HG02884 (cell line): Measurements from ENCODE around the gene RAVER1.

Experiments
- ATAC-seq: cut with Tn5 transposase; IDR thresholded peaks from one replicate; pipeline ENCODE4 v1.9.1; 2021; ENCODE audit warnings: mild to moderate bottlenecking, moderate library complexity; ENCODE audit not compliant: unreplicated experiment

The RAVER1 gene

DNA sequence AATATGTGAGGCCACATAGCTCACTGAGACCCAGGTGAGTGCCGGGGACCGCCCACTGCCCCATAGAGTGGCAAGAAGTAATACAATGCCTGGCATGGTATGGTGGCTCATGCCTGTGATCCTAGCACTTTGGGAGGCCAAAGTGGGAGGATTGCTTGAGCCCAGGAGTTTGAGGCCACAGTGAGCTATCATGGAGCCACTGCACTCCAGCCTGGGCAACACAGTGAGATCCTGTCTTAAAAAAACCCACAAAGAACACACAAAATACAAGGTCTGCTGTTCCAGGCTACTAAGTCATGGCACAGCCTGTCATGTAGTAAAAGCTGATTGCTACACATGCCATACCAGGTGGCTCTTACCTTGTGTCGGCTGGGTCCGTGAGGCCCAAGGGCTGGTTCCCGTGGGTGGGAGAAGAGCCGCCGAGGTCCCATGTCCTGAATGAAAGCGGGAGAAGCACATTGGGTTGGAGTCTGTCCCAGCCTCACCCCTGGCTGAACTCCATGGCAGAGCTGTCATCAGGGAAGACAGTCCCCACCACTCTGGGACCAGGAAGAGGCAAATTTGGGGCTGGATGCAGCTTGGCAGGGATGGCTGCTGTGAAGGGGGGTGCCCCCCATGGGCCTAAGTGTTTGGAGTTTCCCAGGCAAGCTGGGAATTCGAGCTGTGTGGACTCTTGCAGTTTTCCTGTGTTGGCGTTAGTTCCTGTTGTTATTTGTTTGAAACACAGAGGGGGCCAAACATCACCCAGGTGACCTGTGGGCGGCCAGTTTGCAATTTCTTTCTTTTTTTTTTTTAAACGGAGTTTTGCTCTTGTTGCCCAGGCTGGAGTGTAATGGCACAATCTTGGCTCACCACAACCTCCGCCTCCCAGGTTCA is 14.3 kb downstream of the RAVER1 start:
- ATAC-seq = no peak

DNA sequence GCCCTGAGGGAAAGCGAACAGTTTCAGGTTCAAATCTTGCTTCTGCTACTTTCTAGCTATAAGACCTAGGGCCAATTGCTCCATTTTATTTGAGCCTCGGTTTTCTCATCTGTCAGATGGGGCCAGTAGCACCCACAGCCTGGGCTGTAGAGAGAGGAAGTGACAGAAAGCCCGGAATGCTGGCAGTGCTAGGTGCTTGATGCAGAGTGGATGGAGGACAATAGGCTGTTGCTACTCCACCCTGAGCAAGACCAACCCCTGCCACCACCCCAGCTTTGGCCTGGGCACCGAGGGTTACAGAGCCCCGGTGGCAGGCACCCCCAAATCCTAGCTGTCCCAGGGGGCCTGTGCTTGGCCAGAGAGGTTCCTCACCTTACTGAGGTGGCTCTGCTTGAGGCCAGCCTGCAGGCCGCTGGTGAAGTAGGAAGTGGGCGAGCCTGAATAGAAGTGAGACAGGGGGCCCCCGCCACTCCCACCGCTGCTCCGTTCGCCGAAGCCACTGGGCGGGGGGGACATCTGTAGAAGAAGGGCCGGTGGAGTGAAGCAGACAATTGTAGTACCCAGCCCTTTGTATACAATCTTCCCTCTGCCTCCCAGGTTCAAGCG is 15.4 kb downstream of the RAVER1 start:
- no peak for ATAC-seq

DNA sequence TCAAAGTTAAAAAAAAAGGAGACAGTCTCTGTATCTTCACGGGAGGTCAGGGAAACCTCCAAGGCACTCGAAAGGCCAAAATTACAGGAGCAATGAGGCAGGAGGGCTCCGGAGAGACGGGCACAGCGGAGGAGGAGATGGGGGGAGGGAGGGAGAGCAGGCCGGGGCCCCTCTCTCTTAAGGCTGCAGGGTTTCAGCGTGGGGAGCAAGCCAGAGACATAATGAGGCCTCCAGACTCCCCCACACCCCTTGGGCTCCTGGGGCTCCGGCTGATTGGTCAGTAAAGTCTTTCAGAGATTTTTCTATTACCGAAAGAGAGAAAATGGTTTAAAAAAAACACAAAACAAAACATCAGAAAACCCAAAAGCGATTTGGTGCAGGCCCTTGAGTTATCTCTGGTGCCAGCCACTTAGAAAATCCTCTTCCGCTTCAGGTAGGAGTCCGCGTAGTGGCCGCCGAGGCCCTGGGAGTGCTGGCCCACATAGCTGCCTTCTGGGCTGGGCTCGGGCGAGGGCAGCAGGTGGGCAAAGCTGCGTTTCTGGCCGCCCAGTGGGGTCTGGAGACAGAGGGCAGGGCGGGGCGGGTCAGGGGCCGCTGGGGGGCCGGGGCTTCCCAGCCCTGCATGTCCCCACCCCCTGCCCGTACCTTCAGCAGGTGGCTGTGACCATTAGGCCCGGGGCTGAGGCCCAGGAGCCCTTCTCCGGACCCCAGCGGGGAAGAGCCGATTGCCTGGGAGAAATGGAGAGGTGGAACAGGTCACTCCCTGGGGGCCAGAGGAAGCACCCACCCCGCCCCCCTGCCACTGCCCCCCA is 16.1 kb downstream of the RAVER1 start:
- no peak for ATAC-seq

DNA sequence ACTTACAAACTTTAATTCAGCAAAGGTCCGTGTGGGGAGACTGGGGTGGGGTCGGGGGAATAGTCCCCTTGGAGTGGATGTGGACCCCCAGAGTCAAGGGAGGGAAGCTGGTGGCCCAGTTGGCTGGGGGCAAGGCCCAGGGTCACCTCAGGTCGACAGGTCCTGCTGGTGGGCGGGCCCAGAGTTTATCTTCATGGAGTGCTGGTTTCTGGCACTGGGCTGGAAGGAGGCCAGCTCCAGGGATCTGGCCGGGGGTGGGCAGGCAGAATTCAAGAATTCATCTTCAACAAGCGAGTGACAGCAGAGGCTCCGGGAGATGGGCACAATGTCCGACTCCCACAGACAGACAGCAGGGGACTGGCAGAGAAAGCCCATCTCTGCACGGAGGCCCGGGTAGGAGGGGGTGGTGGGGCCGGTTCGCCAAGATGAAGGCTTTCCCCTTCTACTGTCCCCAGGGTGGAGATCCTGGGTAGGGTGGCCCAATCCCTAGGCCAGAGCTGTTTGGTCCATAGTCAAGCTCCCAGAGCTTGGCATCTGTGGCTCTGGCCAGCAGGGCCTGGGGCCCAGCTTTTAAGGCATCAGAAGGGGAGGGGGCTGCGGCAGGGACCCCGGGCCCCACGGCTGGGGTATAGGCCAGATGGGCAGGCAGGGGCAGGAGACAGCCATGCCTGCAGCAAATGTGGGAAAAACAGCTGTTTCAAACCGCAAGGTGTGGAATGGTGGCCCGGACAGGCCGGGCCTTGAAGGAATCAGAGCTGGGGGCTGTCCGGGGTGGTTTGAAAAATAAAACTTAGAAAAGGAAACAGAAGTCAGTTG is 16.9 kb downstream of the RAVER1 start:
- ATAC-seq = no peak

DNA sequence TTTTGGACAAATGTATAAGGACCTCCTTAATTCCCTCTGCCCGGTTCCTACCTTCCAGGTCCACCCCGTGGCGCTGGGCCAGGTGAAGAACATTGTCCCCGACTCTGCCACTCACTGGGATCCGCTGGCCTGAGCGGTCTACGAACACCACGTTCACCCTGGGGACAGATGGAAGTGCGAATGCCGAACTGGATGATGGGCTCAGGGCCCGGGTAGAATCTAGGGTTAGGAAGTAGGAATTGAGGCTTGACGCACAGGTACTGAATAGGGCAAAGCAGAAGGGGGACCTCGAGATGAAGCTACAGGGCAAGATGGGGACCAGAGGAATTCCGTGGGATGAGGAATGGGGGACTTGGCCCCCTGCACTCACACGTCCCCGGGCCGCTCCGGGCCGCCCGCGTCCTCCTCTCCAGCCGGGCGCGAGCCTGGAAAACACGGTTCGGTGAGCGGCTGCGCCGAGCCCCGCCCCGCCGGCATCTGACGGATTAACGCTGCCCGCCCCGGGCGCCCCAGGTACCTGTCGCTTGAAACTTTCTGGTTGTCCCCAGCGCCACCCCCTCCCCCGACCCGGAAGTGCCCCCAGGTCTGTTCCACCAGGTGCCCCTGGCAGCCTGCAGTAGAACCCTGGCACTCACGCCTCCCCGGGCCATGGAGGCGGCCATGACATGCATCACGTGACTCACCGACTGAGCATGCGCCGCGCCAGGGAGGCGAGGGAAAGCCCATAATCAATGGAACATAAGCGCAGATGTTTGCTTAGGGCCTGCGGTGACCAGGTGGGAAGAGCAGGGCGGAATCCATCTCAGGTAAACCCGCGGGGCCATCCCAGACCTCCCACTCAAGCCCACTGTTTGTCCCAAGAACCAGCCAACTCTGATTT is 17.8 kb downstream of the RAVER1 start, which contains the start of gene FDX2:
Gene FDX2, minus strand, starts transcription at position 681 of the 880 bp plus-strand sequence. Its CDS starts 19 bp downstream, at position 662.
- ATAC-seq = no peak

DNA sequence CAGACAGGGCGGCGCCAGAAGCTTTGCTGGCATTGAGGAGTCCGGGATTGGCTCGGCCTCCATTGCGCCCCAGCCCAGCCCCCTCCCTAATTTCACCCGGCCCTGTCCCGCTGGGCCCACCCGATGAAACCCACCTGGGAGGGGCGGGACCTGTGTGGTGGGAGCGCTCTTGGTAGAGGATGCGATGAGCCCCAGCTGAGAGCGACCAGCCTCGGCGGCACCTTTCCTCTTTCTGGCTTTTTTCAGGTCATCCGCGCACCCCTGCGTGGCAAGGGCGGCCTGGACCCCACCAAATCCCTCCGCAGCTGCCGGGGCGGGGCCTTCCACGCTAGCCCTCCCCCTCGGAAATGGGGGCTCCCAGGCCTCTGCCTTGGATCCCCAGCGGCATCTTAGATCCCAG is 23.9 kb downstream of the RAVER1 start, which contains the start of gene ZGLP1:
Gene ZGLP1, minus strand, starts transcription at position 393 of the 400 bp plus-strand sequence.
- ATAC-seq = no peak

DNA sequence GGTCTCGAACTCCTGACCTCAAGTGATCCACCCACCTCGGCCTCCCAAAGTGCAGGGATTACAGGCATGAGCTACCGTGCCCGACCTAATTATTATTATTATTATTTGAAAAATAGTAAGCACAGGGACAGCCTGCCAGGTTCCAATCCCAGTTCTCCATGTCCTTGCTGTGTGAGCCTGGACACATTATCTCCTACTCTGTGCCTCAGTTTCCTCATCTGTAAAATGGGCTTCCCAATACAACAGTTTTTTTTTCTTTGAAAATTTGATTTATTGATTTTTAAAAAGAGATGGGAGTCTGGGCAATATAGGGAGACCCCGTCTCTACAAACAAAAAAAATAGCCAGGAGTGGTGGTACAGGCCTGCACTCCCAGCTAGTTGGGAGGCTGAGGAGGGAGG is 27.0 kb downstream of the RAVER1 start:
- no peak for ATAC-seq

DNA sequence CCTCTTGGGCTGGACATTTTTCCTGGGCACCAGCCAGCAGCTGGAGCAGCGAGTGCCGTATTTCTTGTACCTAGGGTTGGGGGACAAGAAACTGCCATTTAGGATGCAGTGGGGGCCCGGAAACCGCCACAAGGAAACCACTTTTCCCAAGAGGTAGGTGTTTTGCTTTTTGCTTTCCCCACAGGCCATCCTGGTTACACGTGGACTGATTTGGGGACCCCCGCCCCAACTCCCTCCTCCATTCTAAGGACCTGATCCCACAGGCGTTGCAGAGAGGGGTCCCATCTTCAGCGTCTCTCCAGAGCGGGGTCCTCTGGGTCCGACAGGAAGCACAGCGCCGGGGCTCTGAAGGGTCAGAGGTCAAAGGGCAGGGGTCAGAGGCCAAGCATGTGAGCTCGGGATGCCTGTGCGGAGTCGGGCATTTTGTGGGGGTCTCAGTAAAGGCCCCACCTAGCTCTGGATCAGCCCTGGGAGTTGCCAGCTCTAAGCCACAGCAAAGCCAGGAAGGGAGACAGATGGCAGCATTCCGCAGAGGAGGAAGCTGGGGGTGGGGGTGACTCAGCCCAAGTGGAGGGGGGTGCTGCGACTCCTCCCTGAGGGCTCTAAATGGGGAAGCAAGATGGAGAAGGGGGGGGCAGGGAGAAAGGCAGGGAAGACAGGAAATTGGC is 28.1 kb downstream of the RAVER1 start:
- no peak for ATAC-seq

DNA sequence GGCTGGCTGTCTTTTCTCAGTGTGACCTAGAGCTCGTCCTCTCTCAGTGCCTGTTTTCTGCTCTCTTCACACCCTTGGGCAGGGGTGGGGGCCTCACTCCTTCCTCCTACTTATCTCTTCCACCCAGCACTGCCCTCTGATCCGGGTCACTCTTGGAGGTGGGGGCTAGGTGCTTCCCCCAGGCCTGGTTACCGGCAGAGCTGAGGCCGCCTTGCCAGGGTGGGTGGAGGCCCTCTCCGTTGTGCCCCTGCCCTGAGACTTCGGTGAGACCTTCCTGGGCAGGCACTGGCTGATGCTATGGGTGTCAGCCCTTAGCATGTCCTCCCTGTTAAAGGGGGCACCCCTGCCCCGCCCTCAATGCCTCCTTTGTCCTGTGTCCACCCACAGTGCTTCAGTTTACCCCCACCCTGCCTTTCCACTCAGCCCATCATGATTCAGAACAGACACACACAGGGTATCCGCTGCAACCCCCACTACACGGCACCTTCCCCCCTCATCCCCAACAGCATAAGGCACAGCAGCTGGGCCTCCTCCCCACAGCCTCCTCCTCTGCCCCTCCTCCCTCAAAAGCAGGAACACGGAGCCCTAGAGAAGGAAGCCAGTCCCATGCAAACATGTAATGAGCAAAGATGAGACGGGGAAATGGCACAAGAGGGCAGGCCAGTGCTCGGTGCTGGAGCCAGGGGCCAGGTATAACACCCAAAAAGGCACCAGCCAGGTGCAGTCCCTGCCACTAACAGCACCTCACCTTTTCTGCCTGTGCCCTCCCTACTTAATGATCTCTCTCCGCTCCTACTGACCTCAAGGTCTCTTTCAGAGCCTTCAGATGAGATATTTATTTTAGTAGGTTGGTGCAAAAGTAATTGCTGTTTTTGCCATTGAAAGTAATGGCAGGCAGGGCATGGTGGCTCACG is 33.5 kb downstream of the RAVER1 start:
- no peak for ATAC-seq

DNA sequence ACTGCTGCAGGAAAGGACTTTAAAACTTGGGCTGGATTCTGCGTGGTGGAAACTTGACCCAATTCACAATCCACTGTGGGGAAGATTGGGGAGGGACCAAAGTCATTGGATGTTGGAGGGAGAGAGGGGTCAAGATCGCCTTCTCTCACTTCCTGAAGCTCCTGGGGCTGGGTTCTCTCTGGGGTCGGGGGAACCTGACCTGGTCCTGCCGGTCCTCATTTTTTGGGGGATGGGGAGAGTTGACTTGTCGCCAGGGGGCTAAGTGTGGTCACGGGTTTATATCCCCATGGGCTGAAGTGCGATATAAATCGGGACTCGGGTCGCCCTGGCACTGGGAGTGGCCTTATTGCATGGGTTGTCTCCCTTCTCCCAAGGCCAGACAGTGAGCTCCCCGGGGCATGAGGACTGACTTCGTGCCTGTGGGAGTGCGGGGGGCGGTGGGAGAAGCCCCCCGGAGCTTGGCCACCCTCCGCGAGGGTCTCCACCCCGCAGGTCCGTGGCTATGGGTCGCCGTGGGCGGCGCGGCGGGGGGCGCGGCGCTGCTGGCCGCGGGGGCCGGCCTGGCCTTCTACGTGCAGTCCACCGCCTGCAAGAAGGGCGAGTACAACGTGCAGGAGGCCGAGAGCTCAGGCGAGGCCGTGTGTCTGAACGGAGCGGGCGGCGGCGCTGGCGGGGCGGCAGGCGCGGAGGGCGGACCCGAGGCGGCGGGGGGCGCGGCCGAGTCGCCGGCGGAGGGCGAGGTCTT is 37.3 kb downstream of the RAVER1 start:
- ATAC-seq = no peak

DNA sequence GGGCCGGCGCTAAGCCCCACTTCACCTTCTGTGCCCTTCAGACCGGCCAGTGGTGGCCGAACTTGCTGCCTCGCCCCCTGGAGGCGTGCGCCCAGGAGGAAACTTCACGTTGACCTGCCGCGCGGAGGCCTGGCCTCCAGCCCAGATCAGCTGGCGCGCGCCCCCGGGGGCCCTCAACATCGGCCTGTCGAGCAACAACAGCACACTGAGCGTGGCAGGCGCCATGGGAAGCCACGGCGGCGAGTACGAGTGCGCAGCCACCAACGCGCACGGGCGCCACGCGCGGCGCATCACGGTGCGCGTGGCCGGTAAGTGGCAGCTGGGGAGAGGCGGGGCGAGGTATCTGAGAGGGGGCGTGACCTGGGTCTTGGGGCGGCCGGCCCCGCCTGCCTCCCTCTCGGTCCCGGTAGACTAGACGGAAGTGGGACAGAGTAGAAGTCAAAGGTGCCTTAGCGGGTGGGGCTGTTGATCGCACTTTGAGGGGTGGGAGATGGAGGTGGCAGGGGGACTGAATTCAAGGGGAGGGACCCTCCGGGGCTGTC is 38.0 kb downstream of the RAVER1 start:
- ATAC-seq = no peak

DNA sequence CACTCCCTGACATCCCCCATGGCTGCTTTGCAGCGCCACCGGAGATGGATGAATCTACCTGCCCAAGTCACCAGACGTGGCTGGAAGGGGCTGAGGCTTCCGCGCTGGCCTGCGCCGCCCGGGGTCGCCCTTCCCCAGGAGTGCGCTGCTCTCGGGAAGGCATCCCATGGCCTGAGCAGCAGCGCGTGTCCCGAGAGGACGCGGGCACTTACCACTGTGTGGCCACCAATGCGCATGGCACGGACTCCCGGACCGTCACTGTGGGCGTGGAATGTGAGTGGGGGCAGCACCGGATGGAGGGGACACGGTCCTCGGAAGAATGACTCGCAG is 39.0 kb downstream of the RAVER1 start:
- no peak for ATAC-seq

DNA sequence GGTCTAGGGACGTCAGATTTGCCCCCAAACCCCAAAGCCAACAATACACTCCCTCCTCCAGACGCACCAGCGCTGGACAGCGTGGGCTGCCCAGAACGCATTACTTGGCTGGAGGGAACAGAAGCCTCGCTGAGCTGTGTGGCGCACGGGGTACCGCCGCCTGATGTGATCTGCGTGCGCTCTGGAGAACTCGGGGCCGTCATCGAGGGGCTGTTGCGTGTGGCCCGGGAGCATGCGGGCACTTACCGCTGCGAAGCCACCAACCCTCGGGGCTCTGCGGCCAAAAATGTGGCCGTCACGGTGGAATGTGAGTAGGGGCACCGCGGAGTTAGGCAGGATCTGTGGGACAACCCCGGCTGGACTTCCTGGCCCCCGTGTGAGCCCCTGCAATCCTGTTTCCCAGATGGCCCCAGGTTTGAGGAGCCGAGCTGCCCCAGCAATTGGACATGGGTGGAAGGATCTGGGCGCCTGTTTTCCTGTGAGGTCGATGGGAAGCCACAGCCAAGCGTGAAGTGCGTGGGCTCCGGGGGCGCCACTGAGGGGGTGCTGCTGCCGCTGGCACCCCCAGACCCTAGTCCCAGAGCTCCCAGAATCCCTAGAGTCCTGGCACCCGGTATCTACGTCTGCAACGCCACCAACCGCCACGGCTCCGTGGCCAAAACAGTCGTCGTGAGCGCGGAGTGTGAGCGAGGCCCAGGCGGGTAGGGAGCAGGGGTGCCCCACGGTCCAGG is 39.5 kb downstream of the RAVER1 start:
- ATAC-seq = no peak

DNA sequence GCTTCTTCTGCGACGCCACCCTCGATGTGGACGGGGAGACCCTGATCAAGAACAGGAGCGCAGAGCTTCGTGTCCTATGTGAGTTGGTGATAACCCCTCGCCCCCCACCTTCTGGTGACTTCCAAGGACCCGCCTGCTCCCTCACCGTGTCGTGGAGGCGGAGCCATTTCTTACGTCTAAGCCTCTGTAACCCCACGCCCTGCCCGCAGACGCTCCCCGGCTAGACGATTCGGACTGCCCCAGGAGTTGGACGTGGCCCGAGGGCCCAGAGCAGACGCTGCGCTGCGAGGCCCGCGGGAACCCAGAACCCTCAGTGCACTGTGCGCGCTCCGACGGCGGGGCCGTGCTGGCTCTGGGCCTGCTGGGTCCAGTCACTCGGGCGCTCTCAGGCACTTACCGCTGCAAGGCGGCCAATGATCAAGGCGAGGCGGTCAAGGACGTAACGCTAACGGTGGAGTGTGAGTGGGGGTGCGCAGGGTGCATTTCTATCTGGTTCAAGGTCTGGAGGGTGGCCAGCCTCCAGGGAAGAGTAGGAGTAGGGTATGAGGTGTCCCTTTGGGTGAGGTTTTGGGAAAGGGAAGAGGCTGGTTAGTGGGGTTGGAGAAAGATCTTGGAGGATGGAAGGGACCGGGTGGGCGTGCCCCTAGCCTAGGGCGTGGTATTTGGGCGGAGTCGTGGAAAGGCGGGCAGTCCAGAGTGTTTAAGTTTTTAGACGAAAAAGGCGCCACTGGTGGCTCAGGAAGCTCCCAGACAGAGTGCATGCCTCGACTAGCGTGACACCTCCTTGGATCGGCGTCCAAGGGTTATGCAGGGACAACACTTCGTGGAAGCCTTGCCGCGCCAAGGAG is 40.3 kb downstream of the RAVER1 start:
- ATAC-seq = no peak

DNA sequence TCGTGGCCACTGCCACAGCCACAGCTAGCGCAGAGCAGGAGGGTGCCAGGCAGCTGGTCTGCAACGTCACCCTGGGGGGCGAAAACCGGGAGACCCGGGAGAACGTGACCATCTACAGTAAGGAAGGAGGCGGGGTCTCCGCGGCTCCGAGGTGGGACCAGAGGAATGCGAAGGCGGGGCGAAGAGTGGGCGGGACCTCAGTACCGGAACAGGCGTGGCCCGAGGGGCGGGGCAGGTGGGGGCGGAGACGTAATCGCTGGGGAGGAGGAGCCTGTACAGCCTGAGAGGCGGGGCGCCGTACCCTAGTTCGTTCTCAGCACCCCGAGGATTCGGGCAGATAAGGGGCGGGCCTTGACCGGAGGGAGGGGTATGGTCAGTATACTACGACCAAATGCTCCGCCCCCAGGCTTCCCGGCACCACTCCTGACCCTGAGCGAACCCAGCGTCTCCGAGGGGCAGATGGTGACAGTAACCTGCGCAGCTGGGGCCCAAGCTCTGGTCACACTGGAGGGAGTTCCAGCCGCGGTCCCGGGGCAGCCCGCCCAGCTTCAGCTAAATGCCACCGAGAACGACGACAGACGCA is 41.0 kb downstream of the RAVER1 start:
- ATAC-seq = no peak
